ENCODE results near the gene WDR5.
"Not testable (repeated sequence)": the region's sequence is repeated elsewhere in the genome, so short reads cannot be mapped to it uniquely, and the experiment has no call there.

Gene WDR5

GRCh38 chr9:134135343-134136117 lies at the start of gene WDR5:
WDR5 (plus strand) TSS chr9:134136082; CDS start chr9:134139878, 3,796 bp downstream.
- H3K4me3 ChIP-seq (ENCODE audit: low read depth, low read length) = peak within 1 kb of the TSS; percentile 95
- TF ChIP-seq CTCF (IDR thresholded peaks at IDR 0.05; ENCODE audit: low read depth, low read length) = peak; percentile 6
- in situ Hi-C loops (cut with HindIII; ENCODE audit: low sequenced_read_pairs) = no loop called here
- peak; percentile 86 for DNase-seq (ENCODE audit: low read depth, low spot score)

GRCh38 chr9:134088063-134088725 lies 47.7 kb upstream of the WDR5 start:
- TF ChIP-seq CTCF (IDR thresholded peaks at IDR 0.05; ENCODE audit: low read depth, low read length) = no peak
- in situ Hi-C loops (cut with HindIII; ENCODE audit: low sequenced_read_pairs) = no loop called here
- DNase-seq (ENCODE audit: low read depth, low spot score) = no peak
- no peak overlapping the region for H3K4me3 ChIP-seq (ENCODE audit: low read depth, low read length)

- no peak for DNase-seq (ENCODE audit: low read depth, low spot score)
- in situ Hi-C loops (cut with HindIII; ENCODE audit: low sequenced_read_pairs) = no loop called here
- no peak overlapping the region for H3K4me3 ChIP-seq (ENCODE audit: low read depth, low read length)
- no peak for TF ChIP-seq CTCF (IDR thresholded peaks at IDR 0.05; ENCODE audit: low read depth, low read length)
Measured at GRCh38 chr9:134089972-134090371, 45.9 kb upstream of the WDR5 start.

GRCh38 chr9:134099123-134099761 lies 36.6 kb upstream of the WDR5 start:
- H3K4me3 ChIP-seq (ENCODE audit: low read depth, low read length) = no peak overlapping the region
- TF ChIP-seq CTCF (IDR thresholded peaks at IDR 0.05; ENCODE audit: low read depth, low read length) = peak; percentile 65
- DNase-seq (ENCODE audit: low read depth, low spot score) = peak; percentile 15
- in situ Hi-C loops (cut with HindIII; ENCODE audit: low sequenced_read_pairs) = no loop called here

- in situ Hi-C loops (cut with HindIII; ENCODE audit: low sequenced_read_pairs) = no loop called here
- TF ChIP-seq CTCF (IDR thresholded peaks at IDR 0.05; ENCODE audit: low read depth, low read length) = no peak
- no peak overlapping the region for H3K4me3 ChIP-seq (ENCODE audit: low read depth, low read length)
- DNase-seq (ENCODE audit: low read depth, low spot score) = no peak
Measured at GRCh38 chr9:134100040-134100439, 35.8 kb upstream of the WDR5 start.

GRCh38 chr9:134101133-134101532 lies 34.7 kb upstream of the WDR5 start:
- DNase-seq (ENCODE audit: low read depth, low spot score); H3K4me3 ChIP-seq (ENCODE audit: low read depth, low read length); in situ Hi-C loops (cut with HindIII; ENCODE audit: low sequenced_read_pairs): not testable (repeated sequence)
